DOHH2 (cell line): Measurements from ENCODE around the gene COG4.

ENCODE experiments used
- H3F3A ChIP-seq: fragments of 200-600 bp; sonication (generic), shearing (Covaris generic); 2 replicates; pipeline ENCODE4 v1.6.0; 2016; ENCODE audit warnings: antibody characterized with exemption, mild to moderate bottlenecking; ENCODE audit not compliant: control insufficient read depth, insufficient read depth
- H3K27ac ChIP-seq: fragments of 200-600 bp; sonication (generic); 2 replicates; pipeline ENCODE4 v1.5.1; 2014; ENCODE audit warnings: low read depth, mild to moderate bottlenecking, low read length, moderate library complexity
- H3K27me3 ChIP-seq: fragments of 200-600 bp; sonication (generic); 2 replicates; pipeline ENCODE4 v1.6.1; 2014; ENCODE audit warnings: mild to moderate bottlenecking, low read length, mixed read lengths; ENCODE audit not compliant: control insufficient read depth
- H3K36me3 ChIP-seq: fragments of 200-600 bp; sonication (generic); 2 replicates; pipeline ENCODE4 v1.6.1; 2014; ENCODE audit warnings: mild to moderate bottlenecking, low read length, moderate library complexity, mixed read lengths; ENCODE audit not compliant: control insufficient read depth
- H3K4me1 ChIP-seq: fragments of 200-600 bp; sonication (generic); 2 replicates; pipeline ENCODE4 v1.6.1; 2014; ENCODE audit warnings: mild to moderate bottlenecking, low read length, mixed read lengths; ENCODE audit not compliant: control insufficient read depth
- H3K4me2 ChIP-seq: fragments of 200-600 bp; sonication (generic); 2 replicates; pipeline ENCODE4 v1.6.0; 2014; ENCODE audit warnings: mild to moderate bottlenecking, low read length, moderate library complexity
- H3K4me3 ChIP-seq: fragments of 200-600 bp; sonication (generic); 2 replicates; pipeline ENCODE4 v1.5.1; 2014; ENCODE audit warnings: mild to moderate bottlenecking, low read length, mixed read lengths
- H3K79me2 ChIP-seq: fragments of 200-600 bp; sonication (generic); 2 replicates; pipeline ENCODE4 v1.6.1; 2014; ENCODE audit warnings: mild to moderate bottlenecking, low read length, mixed read lengths; ENCODE audit not compliant: control insufficient read depth
- H3K9me2 ChIP-seq: fragments of 200-600 bp; sonication (generic); replicated peaks from 2 replicates; pipeline ENCODE4 v1.6.1; 2014; ENCODE audit warnings: mild to moderate bottlenecking, low read length, mixed read lengths; ENCODE audit not compliant: control insufficient read depth
- H3K9me3 ChIP-seq: fragments of 200-600 bp; sonication (generic); 2 replicates; pipeline ENCODE4 v1.6.1; 2014; ENCODE audit warnings: antibody characterized with exemption, low read length, mixed read lengths; ENCODE audit not compliant: control insufficient read depth, insufficient read depth
- H4K20me1 ChIP-seq: fragments of 200-600 bp; sonication (generic); 2 replicates; pipeline ENCODE4 v1.6.0; 2014; ENCODE audit warnings: low read depth, mild to moderate bottlenecking, antibody characterized with exemption, low read length, moderate library complexity; ENCODE audit not compliant: control insufficient read depth, insufficient read depth
- CTCF ChIP-seq: fragments of 200-600 bp; sonication (generic); IDR thresholded peaks from one replicate; pipeline ENCODE4 v1.5.1; 2014; ENCODE audit warnings: antibody characterized with exemption, mild to moderate bottlenecking, low read depth, low read length; ENCODE audit not compliant: poor library complexity, severe bottlenecking
- EZH2phosphoT487 ChIP-seq: fragments of 200-600 bp; sonication (generic); IDR thresholded peaks from 2 replicates; pipeline ENCODE4 v1.6.1; 2017; ENCODE audit warnings: borderline replicate concordance, mild to moderate bottlenecking, antibody characterized with exemption, low read length, moderate library complexity, mixed read lengths

Gene COG4

GRCh38 chr16:70571623-70572022 is 48.3 kb upstream of the COG4 start:
- Histone ChIP-seq H3K4me3 (no peak overlapping the region), H3K4me1 (no peaks in the 10 kb centered on the region), H3F3A (peaks cover 55% of the 10 kb centered on the region), H3K36me3 (peaks cover 80% of the 10 kb centered on the region), H3K27ac (no peak overlapping the region), H3K9me3 (no peaks in the 10 kb centered on the region), H3K79me2 (no peaks in the 10 kb centered on the region), H4K20me1 (peaks cover 8% of the 10 kb centered on the region; the same call in 1 of the 2 replicates), H3K9me2 (no peaks in the 10 kb centered on the region), H3K4me2 (no peak overlapping the region), H3K27me3 (no peaks in the 10 kb centered on the region)
- TF ChIP-seq CTCF, result no peak
- TF ChIP-seq EZH2phosphoT487, result no peak

- Histone ChIP-seq H3F3A (peaks cover 49% of the 10 kb centered on the region), H3K9me2 (no peaks in the 10 kb centered on the region), H3K79me2 (no peaks in the 10 kb centered on the region), H3K4me1 (no peaks in the 10 kb centered on the region), H3K9me3 (no peaks in the 10 kb centered on the region), H4K20me1 (peaks cover 8% of the 10 kb centered on the region; the same call in 1 of the 2 replicates), H3K36me3 (peaks cover 85% of the 10 kb centered on the region), H3K27me3 (no peaks in the 10 kb centered on the region), H3K4me2 (no peak overlapping the region), H3K4me3 (no peak overlapping the region), H3K27ac (no peak overlapping the region)
- TF ChIP-seq CTCF, result no peak
- no peak for TF ChIP-seq EZH2phosphoT487
Measured at GRCh38 chr16:70570967-70571570, 47.7 kb upstream of the COG4 start.

DNA sequence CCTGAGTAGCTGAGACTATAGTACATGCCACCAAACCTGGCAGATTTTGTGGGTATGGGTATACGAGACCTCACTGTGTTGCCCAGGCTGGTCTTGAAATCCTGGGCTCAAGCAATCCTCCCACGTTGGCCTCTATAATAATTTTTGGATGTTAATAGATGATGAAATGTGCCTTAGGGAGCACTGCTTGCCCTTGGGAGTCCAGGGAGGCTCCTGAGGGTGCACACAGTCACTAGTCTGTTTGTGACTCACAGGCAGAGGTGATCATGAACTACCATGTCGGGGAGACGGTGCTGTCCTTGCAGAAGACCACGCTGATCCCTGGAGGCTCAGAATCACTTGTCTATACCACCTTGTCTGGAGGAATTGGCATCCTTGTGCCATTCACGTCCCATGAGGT is 46.4 kb upstream of the COG4 start:
- Histone ChIP-seq H3K9me3 (no peaks in the 10 kb centered on the region), H3K36me3 (peaks cover 97% of the 10 kb centered on the region), H3K9me2 (no peaks in the 10 kb centered on the region), H3K27ac (no peak overlapping the region), H3F3A (peaks cover 42% of the 10 kb centered on the region), H3K4me3 (no peak overlapping the region), H3K4me1 (no peaks in the 10 kb centered on the region), H4K20me1 (peaks cover 8% of the 10 kb centered on the region; the same call in 1 of the 2 replicates), H3K79me2 (peaks cover 7% of the 10 kb centered on the region; the same call in 1 of the 2 replicates), H3K27me3 (no peaks in the 10 kb centered on the region), H3K4me2 (no peak overlapping the region)
- no peak for TF ChIP-seq EZH2phosphoT487
- TF ChIP-seq CTCF, result no peak
